Measurements from ENCODE around the gene CLTB. TPM values are rescaled to one million over a fixed set of nuclear protein-coding genes. Genes with fewer than 3 reads are reported as not detected.
"Not testable (repeated sequence)": the region's sequence is repeated elsewhere in the genome, so short reads cannot be mapped to it uniquely, and the experiment has no call there.

CLTB gene
- total RNA-seq (29.6 TPM), polyA plus RNA-seq (146 TPM)

- H3K4me3 ChIP-seq (ENCODE audit: low read depth, low read length), result peak within 1 kb of the TSS; percentile 80
- H3K36me3 ChIP-seq (ENCODE audit: insufficient read depth), result no peaks in the 10 kb centered on the region
- peak within 1 kb of the TSS; percentile 76 for H3K27ac ChIP-seq (ENCODE audit: low read depth)
- H3K4me1 ChIP-seq (ENCODE audit: insufficient read depth), result peaks cover 2% of the 10 kb centered on the region
- WGBS, result 1% methylated on average over 107 of the region's 107 CpGs
- DNase-seq (ENCODE audit: extremely low spot score), result peak; percentile 26
These were observed at the start of gene CLTB for GRCh38 chr5:176415952-176416924. Gene CLTB, minus strand, starts transcription at chr5:176416539. Its CDS starts 176 bp downstream, at chr5:176416363.

GRCh38 chr5:176463113-176463764 is 46.9 kb upstream of the CLTB start:
- Histone ChIP-seq H3K27ac (ENCODE audit: low read depth) (no peak overlapping the region), H3K4me3 (ENCODE audit: low read depth, low read length) (no peak overlapping the region), H3K36me3 (ENCODE audit: insufficient read depth) (no peaks in the 10 kb centered on the region), H3K4me1 (ENCODE audit: insufficient read depth) (no peaks in the 10 kb centered on the region)
- 93% methylated on average over 7 of the region's 7 CpGs for WGBS
- DNase-seq (ENCODE audit: extremely low spot score), result no peak

- Histone ChIP-seq H3K4me1 (ENCODE audit: insufficient read depth) (no peaks in the 10 kb centered on the region), H3K36me3 (ENCODE audit: insufficient read depth) (no peaks in the 10 kb centered on the region), H3K27ac (ENCODE audit: low read depth) (no peak overlapping the region), H3K4me3 (ENCODE audit: low read depth, low read length) (no peak overlapping the region)
- 95% methylated on average over 2 of the region's 2 CpGs for WGBS
- no peak for DNase-seq (ENCODE audit: extremely low spot score)
These were observed 45.0 kb upstream of the CLTB start for GRCh38 chr5:176461349-176461748.

- H3K27ac ChIP-seq (ENCODE audit: low read depth), result no peak overlapping the region
These were observed 42.7 kb upstream of the CLTB start for GRCh38 chr5:176458904-176459561.

GRCh38 chr5:176454724-176455394 is 38.5 kb upstream of the CLTB start:
- WGBS, result 95% methylated on average over 4 of the region's 4 CpGs

More at GRCh38 chr5:176458904-176459561, 42.7 kb upstream of the CLTB start:
- no peak overlapping the region for H3K4me3 ChIP-seq (ENCODE audit: low read depth, low read length)
- DNase-seq (ENCODE audit: extremely low spot score), result no peak
- 98% methylated on average over 3 of the region's 3 CpGs for WGBS
- H3K4me1 ChIP-seq (ENCODE audit: insufficient read depth), result no peaks in the 10 kb centered on the region
- H3K36me3 ChIP-seq (ENCODE audit: insufficient read depth), result no peaks in the 10 kb centered on the region

GRCh38 chr5:176450077-176450476 is 33.7 kb upstream of the CLTB start:
- 84% methylated on average over 1 of the region's 1 CpG for WGBS
- Histone ChIP-seq H3K4me3 (ENCODE audit: low read depth, low read length) (no peak overlapping the region), H3K27ac (ENCODE audit: low read depth) (no peak overlapping the region), H3K36me3 (ENCODE audit: insufficient read depth) (peaks cover 1% of the 10 kb centered on the region), H3K4me1 (ENCODE audit: insufficient read depth) (no peaks in the 10 kb centered on the region)
- DNase-seq (ENCODE audit: extremely low spot score), result no peak

More at GRCh38 chr5:176454724-176455394, 38.5 kb upstream of the CLTB start:
- H3K27ac ChIP-seq (ENCODE audit: low read depth), result no peak overlapping the region
- H3K4me3 ChIP-seq (ENCODE audit: low read depth, low read length), result no peak overlapping the region
- DNase-seq (ENCODE audit: extremely low spot score), result no peak
- H3K4me1 ChIP-seq (ENCODE audit: insufficient read depth), result no peaks in the 10 kb centered on the region
- H3K36me3 ChIP-seq (ENCODE audit: insufficient read depth), result peaks cover 1% of the 10 kb centered on the region

- peak; percentile 95 for DNase-seq (ENCODE audit: extremely low spot score)
- peaks cover under 1% of the 10 kb centered on the region for H3K36me3 ChIP-seq (ENCODE audit: insufficient read depth)
- H3K4me1 ChIP-seq (ENCODE audit: insufficient read depth), result no peaks in the 10 kb centered on the region
- peak within 1 kb of the TSS; percentile 93 for H3K27ac ChIP-seq (ENCODE audit: low read depth)
- peak within 1 kb of the TSS; percentile 76 for H3K4me3 ChIP-seq (ENCODE audit: low read depth, low read length)
- WGBS, result under 1% methylated on average over 50 of the region's 50 CpGs
These were observed 31.8 kb upstream of the CLTB start, which contains the start of gene FAF2 for GRCh38 chr5:176447978-176448608. Gene FAF2, plus strand, starts transcription at chr5:176448385. Its CDS starts 23 bp downstream, at chr5:176448408.

GRCh38 chr5:176447591-176447977 is 31.2 kb upstream of the CLTB start:
- WGBS, result under 1% methylated on average over 34 of the region's 34 CpGs
- Histone ChIP-seq H3K4me1 (ENCODE audit: insufficient read depth) (no peaks in the 10 kb centered on the region), H3K27ac (ENCODE audit: low read depth) (peak overlapping the region; percentile 80), H3K4me3 (ENCODE audit: low read depth, low read length) (peak overlapping the region; percentile 55), H3K36me3 (ENCODE audit: insufficient read depth) (no peaks in the 10 kb centered on the region)
- no peak for DNase-seq (ENCODE audit: extremely low spot score)

GRCh38 chr5:176446884-176447590 is 30.7 kb upstream of the CLTB start:
- peak overlapping the region; percentile 55 for H3K4me3 ChIP-seq (ENCODE audit: low read depth, low read length)
- H3K27ac ChIP-seq (ENCODE audit: low read depth), result peak overlapping the region; percentile 80
- WGBS, result 12% methylated on average over 27 of the region's 27 CpGs
- DNase-seq (ENCODE audit: extremely low spot score), result no peak
- H3K36me3 ChIP-seq (ENCODE audit: insufficient read depth), result no peaks in the 10 kb centered on the region
- H3K4me1 ChIP-seq (ENCODE audit: insufficient read depth), result no peaks in the 10 kb centered on the region

- H3K27ac ChIP-seq (ENCODE audit: low read depth), result no peak overlapping the region
- WGBS, result 93% methylated on average over 9 of the region's 9 CpGs
- H3K4me1 ChIP-seq (ENCODE audit: insufficient read depth), result no peaks in the 10 kb centered on the region
- no peak overlapping the region for H3K4me3 ChIP-seq (ENCODE audit: low read depth, low read length)
- no peak for DNase-seq (ENCODE audit: extremely low spot score)
- H3K36me3 ChIP-seq (ENCODE audit: insufficient read depth), result no peaks in the 10 kb centered on the region
These were observed 29.8 kb upstream of the CLTB start for GRCh38 chr5:176446028-176446665.

- Histone ChIP-seq H3K27ac (ENCODE audit: low read depth) (no peak overlapping the region), H3K4me3 (ENCODE audit: low read depth, low read length) (no peak overlapping the region), H3K4me1 (ENCODE audit: insufficient read depth) (no peaks in the 10 kb centered on the region), H3K36me3 (ENCODE audit: insufficient read depth) (no peaks in the 10 kb centered on the region)
- 79% methylated on average over 5 of the region's 5 CpGs for WGBS
- DNase-seq (ENCODE audit: extremely low spot score), result no peak
These were observed 28.4 kb upstream of the CLTB start for GRCh38 chr5:176444742-176445141.

- H3K27ac ChIP-seq (ENCODE audit: low read depth); H3K4me1 ChIP-seq (ENCODE audit: insufficient read depth); H3K36me3 ChIP-seq (ENCODE audit: insufficient read depth); H3K4me3 ChIP-seq (ENCODE audit: low read depth, low read length); DNase-seq (ENCODE audit: extremely low spot score): not testable (repeated sequence)
- 68% methylated on average over 4 of the region's 4 CpGs for WGBS
These were observed 26.6 kb upstream of the CLTB start for GRCh38 chr5:176442911-176443310.

Measured in urinary bladder (tissue), 4 donors.